Kidney (tissue), 14 donors: Measurements from ENCODE around the gene FAM171A1. TPM values are rescaled to one million over a fixed set of nuclear protein-coding genes. Genes with fewer than 3 reads are reported as not detected.

ENCODE experiments used
- DNase-seq, 5 donors: peaks; one replicate each; pipeline ENCODE4 v3.0.0-alpha.2; 2013 to 2020
- FAIRE-seq: peaks from 2 replicates; lab custom pipeline; 2012; peaks lifted over from hg19 to GRCh38; lab: Jason Lieb, UNC
- H3K27ac ChIP-seq, 2 donors: one replicate each; pipeline ENCODE4 v1.7.0; 2013; ENCODE audit warnings: low read depth in 2 of 2, low read length in 2 of 2, inconsistent platforms in 1 of 2
- H3K27me3 ChIP-seq: one replicate; pipeline ENCODE4 v1.7.1; 2013; ENCODE audit warnings: low read length, inconsistent platforms; ENCODE audit not compliant: control insufficient read depth, insufficient read depth
- H3K36me3 ChIP-seq, 3 donors: one replicate each; pipeline versions ENCODE4 v1.7.0 to v1.7.1; 2013; ENCODE audit warnings: low read length in 3 of 3, control low read depth in 1 of 3, inconsistent platforms in 1 of 3; ENCODE audit not compliant: insufficient read depth in 3 of 3, control insufficient read depth in 2 of 3
- H3K4me1 ChIP-seq, 3 donors: one replicate each; pipeline versions ENCODE4 v1.7.0 to v1.7.1; 2013; ENCODE audit warnings: low read length in 3 of 3, inconsistent platforms in 1 of 3, low read depth in 1 of 3; ENCODE audit not compliant: control insufficient read depth in 2 of 3, insufficient read depth in 2 of 3
- H3K4me3 ChIP-seq, 3 donors: one replicate each; pipeline versions ENCODE4 v1.7.0 to v1.8.1; 2013; ENCODE audit warnings: low read length in 3 of 3, control low read depth in 1 of 3, inconsistent platforms in 1 of 3
- H3K9ac ChIP-seq, 3 donors: one replicate each; pipeline versions ENCODE4 v1.7.0 to v1.7.1; 2013; ENCODE audit warnings: low read length in 3 of 3, control low read depth in 1 of 3, inconsistent platforms in 1 of 3
- H3K9me3 ChIP-seq, 3 donors: one replicate each; pipeline versions ENCODE4 v1.7.0 to v1.7.1; 2013; ENCODE audit warnings: low read length in 3 of 3, control low read depth in 1 of 3, inconsistent platforms in 1 of 3; ENCODE audit not compliant: control insufficient read depth in 2 of 3, insufficient read depth in 1 of 3
- intact Hi-C: fragments of 100-400 bp; cut with DNase I; formaldehyde crosslinking; loops from one replicate; pipeline ENCODE4 v1.11.1; 2022
- polyA plus RNA-seq: library from polyadenylated mRNA; stranded (reverse); fragments of 350-450 nt; fragmentation: Illumina TruSeq; extraction: RNeasy Lipid Tissue Mini Kit (QIAGEN cat#74804); gene quantifications from one replicate; pipeline ENCODE4 v1.2.3, GENCODE V29; 2014; ENCODE audit warnings: low read depth, low replicate concordance; ENCODE audit not compliant: insufficient read depth
- total RNA-seq: library from RNA; stranded (reverse); fragmentation: NEBNext Ultra II Directional; extraction: Animal tissue kit (Norgen Biotek cat#: 25700); gene quantifications from one replicate; pipeline ENCODE4 v1.2.1, GENCODE V29; 2021
- TF ChIP-seq, protein P1 (sequence below): IDR thresholded peaks from 3 replicates; pipeline ENCODE4 v1.5.1; 2012; ENCODE audit warnings: mild to moderate bottlenecking, moderate library complexity, borderline replicate concordance; ENCODE audit not compliant: insufficient read depth; ENCODE audit errors: extremely low read depth
- donor health status: control.
- donor health status: control.
- donor health status: control.
- donor health status: control.
- donor health status: control.
- donor health status: DM: yes; HTN: yes; CAD: no.
- donor health status: Normal renal cell carcinoma (clear cell type).

Gene FAM171A1
- total and polyA plus RNA-seq, 2 donors from 2014 or later, result 30.4 to 53.0 TPM

DNA sequence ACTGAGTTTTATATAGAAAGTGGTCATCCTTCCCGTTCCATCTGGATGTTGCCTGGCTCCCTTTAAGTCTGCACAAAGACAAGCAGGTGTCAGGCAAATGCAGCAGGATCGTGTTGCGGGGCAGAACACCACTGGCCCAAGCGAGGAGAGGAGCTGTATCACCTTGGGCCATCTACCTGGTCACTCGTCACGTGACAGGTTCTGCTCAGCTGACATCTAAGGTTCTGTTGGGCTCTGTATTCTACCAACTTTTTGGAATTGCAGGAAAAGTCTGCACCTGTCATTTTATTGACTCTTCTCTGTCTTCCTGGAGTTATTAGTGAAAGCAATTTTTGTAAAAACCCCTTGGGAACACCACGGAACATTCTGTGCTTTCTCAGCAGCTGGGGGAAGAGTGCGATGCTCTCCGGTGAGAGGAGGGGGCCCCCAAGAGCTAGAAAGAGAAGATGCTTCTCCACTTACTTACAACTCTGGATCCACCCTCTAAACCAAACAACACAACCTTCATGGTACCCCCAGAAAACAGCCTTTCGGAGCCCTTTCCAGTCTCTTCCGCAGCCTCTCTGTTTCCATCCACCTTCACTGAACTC lies 119.2 kb downstream of the FAM171A1 start:
- FAIRE-seq, result no peak
- Histone ChIP-seq H3K9ac (no peak overlapping the region), H3K27me3 (no peaks in the 10 kb centered on the region), H3K4me3 (no peak overlapping the region), H3K9me3 (no peaks in the 10 kb centered on the region), H3K4me1 (peaks cover 0 to 2% (median 0%) of the 10 kb centered on the region in 3 donors), H3K36me3 (peaks cover 0 to 2% (median 0%) of the 10 kb centered on the region in 3 donors), H3K27ac (no peak overlapping the region)
- TF ChIP-seq, protein P1, sequence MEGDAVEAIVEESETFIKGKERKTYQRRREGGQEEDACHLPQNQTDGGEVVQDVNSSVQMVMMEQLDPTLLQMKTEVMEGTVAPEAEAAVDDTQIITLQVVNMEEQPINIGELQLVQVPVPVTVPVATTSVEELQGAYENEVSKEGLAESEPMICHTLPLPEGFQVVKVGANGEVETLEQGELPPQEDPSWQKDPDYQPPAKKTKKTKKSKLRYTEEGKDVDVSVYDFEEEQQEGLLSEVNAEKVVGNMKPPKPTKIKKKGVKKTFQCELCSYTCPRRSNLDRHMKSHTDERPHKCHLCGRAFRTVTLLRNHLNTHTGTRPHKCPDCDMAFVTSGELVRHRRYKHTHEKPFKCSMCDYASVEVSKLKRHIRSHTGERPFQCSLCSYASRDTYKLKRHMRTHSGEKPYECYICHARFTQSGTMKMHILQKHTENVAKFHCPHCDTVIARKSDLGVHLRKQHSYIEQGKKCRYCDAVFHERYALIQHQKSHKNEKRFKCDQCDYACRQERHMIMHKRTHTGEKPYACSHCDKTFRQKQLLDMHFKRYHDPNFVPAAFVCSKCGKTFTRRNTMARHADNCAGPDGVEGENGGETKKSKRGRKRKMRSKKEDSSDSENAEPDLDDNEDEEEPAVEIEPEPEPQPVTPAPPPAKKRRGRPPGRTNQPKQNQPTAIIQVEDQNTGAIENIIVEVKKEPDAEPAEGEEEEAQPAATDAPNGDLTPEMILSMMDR, result no peak
- DNase-seq, result no peak
- intact Hi-C loops, result no loop called here

DNA sequence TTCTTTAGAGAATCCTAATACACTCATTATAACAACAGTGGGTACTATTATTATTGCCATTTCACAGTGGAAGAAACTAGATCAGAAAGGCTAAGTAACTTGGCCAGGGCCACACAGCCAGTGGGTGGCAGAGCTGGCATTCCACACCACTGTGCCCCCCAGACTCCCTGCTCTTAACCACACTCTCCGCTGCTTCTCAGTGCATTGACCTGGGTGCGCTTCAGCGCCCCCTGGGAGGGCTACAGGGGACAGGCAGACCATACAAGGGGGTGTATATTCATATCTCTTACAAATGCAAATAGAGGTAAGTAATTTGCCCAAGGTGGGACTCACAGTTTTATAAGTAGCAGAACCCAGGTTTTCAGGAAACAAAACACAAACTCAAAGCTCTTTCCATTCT lies 125.6 kb downstream of the FAM171A1 start:
- Histone ChIP-seq H3K4me3 (no peak overlapping the region), H3K27ac (no peak overlapping the region), H3K4me1 (no peaks in the 10 kb centered on the region), H3K9me3 (no peaks in the 10 kb centered on the region), H3K9ac (no peak overlapping the region), H3K36me3 (no peaks in the 10 kb centered on the region), H3K27me3 (no peaks in the 10 kb centered on the region)
- FAIRE-seq (no peak), DNase-seq (peak in 1 of 5 donors; percentile 12)
- intact Hi-C loops, result no loop called here
- TF ChIP-seq, protein P1, result no peak

- FAIRE-seq, result no peak
- intact Hi-C loops, result no loop called here
- Histone ChIP-seq H3K4me3 (no peak overlapping the region), H3K36me3 (no peaks in the 10 kb centered on the region), H3K27ac (no peak overlapping the region), H3K4me1 (no peaks in the 10 kb centered on the region), H3K9ac (no peak overlapping the region), H3K9me3 (no peaks in the 10 kb centered on the region), H3K27me3 (no peaks in the 10 kb centered on the region)
- DNase-seq, result no peak
- TF ChIP-seq, protein P1, result no peak
These were observed 126.4 kb downstream of the FAM171A1 start for GRCh38 chr10:15244635-15245197.
